ENCODE data around the gene PATJ.

GRCh38 chr1:61997123-61997522 is 254.8 kb downstream of the PATJ start:
- TF ChIP-seq, protein P1, sequence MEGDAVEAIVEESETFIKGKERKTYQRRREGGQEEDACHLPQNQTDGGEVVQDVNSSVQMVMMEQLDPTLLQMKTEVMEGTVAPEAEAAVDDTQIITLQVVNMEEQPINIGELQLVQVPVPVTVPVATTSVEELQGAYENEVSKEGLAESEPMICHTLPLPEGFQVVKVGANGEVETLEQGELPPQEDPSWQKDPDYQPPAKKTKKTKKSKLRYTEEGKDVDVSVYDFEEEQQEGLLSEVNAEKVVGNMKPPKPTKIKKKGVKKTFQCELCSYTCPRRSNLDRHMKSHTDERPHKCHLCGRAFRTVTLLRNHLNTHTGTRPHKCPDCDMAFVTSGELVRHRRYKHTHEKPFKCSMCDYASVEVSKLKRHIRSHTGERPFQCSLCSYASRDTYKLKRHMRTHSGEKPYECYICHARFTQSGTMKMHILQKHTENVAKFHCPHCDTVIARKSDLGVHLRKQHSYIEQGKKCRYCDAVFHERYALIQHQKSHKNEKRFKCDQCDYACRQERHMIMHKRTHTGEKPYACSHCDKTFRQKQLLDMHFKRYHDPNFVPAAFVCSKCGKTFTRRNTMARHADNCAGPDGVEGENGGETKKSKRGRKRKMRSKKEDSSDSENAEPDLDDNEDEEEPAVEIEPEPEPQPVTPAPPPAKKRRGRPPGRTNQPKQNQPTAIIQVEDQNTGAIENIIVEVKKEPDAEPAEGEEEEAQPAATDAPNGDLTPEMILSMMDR (optimal IDR thresholded peaks at IDR 0.05 in 1 of 3, IDR thresholded peaks at IDR 0.05 in 1 of 3, conservative IDR thresholded peaks at IDR 0.05 in 1 of 3; ENCODE audit: extremely low read depth in 1 of 3, insufficient read depth in 2 of 3, low read length in 3 of 3) = no peak
- no peak for TF ChIP-seq EZH2 (IDR thresholded peaks at IDR 0.05; ENCODE audit: low read length)

Data from keratinocyte (primary cell).